GM18907 (cell line): ENCODE measurements around the gene FBXO31.
"Not testable (repeated sequence)": the region's sequence is repeated elsewhere in the genome, so short reads cannot be mapped to it uniquely, and the experiment has no call there.

Source experiments
- ATAC-seq: cut with Tn5 transposase; IDR thresholded peaks from one replicate; pipeline ENCODE4 v1.9.1; 2021; ENCODE audit warnings: mild to moderate bottlenecking, moderate library complexity; ENCODE audit not compliant: unreplicated experiment

The FBXO31 gene

GRCh38 chr16:87411375-87412271 lies 28.0 kb upstream of the FBXO31 start:
- ATAC-seq = no peak

GRCh38 chr16:87410968-87411367 lies 27.4 kb upstream of the FBXO31 start:
- ATAC-seq = no peak

- no peak for ATAC-seq
These were observed 27.0 kb upstream of the FBXO31 start for GRCh38 chr16:87410530-87410929.

- ATAC-seq = no peak
These were observed 26.2 kb upstream of the FBXO31 start for GRCh38 chr16:87409781-87410180.

GRCh38 chr16:87409153-87409552 lies 25.6 kb upstream of the FBXO31 start:
- no peak for ATAC-seq

- ATAC-seq = no peak
These were observed 24.0 kb upstream of the FBXO31 start for GRCh38 chr16:87407511-87408112.

GRCh38 chr16:87406495-87407088 lies 23.0 kb upstream of the FBXO31 start:
- ATAC-seq = no peak

- ATAC-seq = no peak
These were observed 21.4 kb upstream of the FBXO31 start for GRCh38 chr16:87404764-87405625.

- ATAC-seq = no peak
These were observed 11.7 kb upstream of the FBXO31 start for GRCh38 chr16:87395181-87395842.

- no peak for ATAC-seq
These were observed 10.1 kb upstream of the FBXO31 start for GRCh38 chr16:87393680-87394055.

GRCh38 chr16:87392821-87393679 lies 9.5 kb upstream of the FBXO31 start:
- no peak for ATAC-seq

- ATAC-seq = peak; percentile 60
These were observed 8.6 kb upstream of the FBXO31 start, which contains the start of gene MAP1LC3B for GRCh38 chr16:87391950-87392820. TSS of gene MAP1LC3B (plus strand) at chr16:87392336. CDS start at chr16:87392428, 92 bp downstream.

GRCh38 chr16:87391324-87391949 lies 7.9 kb upstream of the FBXO31 start:
- ATAC-seq = no peak

- ATAC-seq = no peak
These were observed 7.2 kb upstream of the FBXO31 start for GRCh38 chr16:87390641-87391323.

GRCh38 chr16:87389914-87390313 lies 6.3 kb upstream of the FBXO31 start:
- not testable (repeated sequence) for ATAC-seq

GRCh38 chr16:87389245-87389644 lies 5.7 kb upstream of the FBXO31 start:
- ATAC-seq = no peak

- no peak for ATAC-seq
These were observed 5.2 kb upstream of the FBXO31 start for GRCh38 chr16:87388818-87389134.
